Transverse colon (tissue), 3 donors: ENCODE results near the gene DERA.

Experiments
- CTCF ChIP-seq, 5 experiments: fragments of 200-600 bp in 3 of 5; fragments of 450-650 bp in 2 of 5; sonication (generic) in 3 of 5; IDR thresholded peaks; 1 replicate in 2 of 5; 2 replicates in 3 of 5; pipeline ENCODE4 v1.5.1; 2016 to 2017; ENCODE audit warnings: antibody characterized with exemption in 5 of 5, inconsistent platforms in 3 of 5, mild to moderate bottlenecking in 2 of 5, moderate library complexity in 1 of 5
- EP300 ChIP-seq: sonication (generic); formaldehyde crosslinking; IDR thresholded peaks from one replicate; pipeline ENCODE4 v1.6.1; 2017; ENCODE audit warnings: antibody characterized with exemption, low read depth

- no peak for TF ChIP-seq CTCF (IDR thresholded peaks at IDR 0.05)
- TF ChIP-seq EP300, result no peak
These were observed 137.4 kb downstream of the DERA start for GRCh38 chr12:16048511-16048910.
